ENCODE results near the gene CEP170. TPM values are rescaled to one million over a fixed set of nuclear protein-coding genes. Genes with fewer than 3 reads are reported as not detected.

CEP170 gene
- 92.2 and 145 TPM in 2 replicates for total RNA-seq
- 26.8 TPM for polyA plus RNA-seq (2012)

GRCh38 chr1:243254927-243255790 is at the start of gene CEP170:
Gene CEP170 (minus strand): TSS chr1:243255281. CDS start chr1:243225280, 30,001 bp downstream.
- DNase-seq (ENCODE audit: low read depth), result peak; percentile 99

GRCh38 chr1:243301059-243301458 is 46.0 kb upstream of the CEP170 start:
- DNase-seq (ENCODE audit: low read depth), result no peak

GRCh38 chr1:243299069-243299468 is 44.0 kb upstream of the CEP170 start:
- DNase-seq (ENCODE audit: low read depth), result no peak

GRCh38 chr1:243294723-243295121 is 39.6 kb upstream of the CEP170 start:
- no peak for DNase-seq (ENCODE audit: low read depth)

- no peak for DNase-seq (ENCODE audit: low read depth)
These were observed 39.1 kb upstream of the CEP170 start for GRCh38 chr1:243293941-243294722.

- DNase-seq (ENCODE audit: low read depth), result no peak
These were observed 37.0 kb upstream of the CEP170 start for GRCh38 chr1:243292117-243292516.

- DNase-seq (ENCODE audit: low read depth), result peak; percentile 20
These were observed 36.2 kb upstream of the CEP170 start for GRCh38 chr1:243291292-243291691.

- no peak for DNase-seq (ENCODE audit: low read depth)
These were observed 33.0 kb upstream of the CEP170 start for GRCh38 chr1:243288062-243288461.

GRCh38 chr1:243287652-243288051 is 32.6 kb upstream of the CEP170 start:
- DNase-seq (ENCODE audit: low read depth), result peak; percentile 25

GRCh38 chr1:243287123-243287460 is 32.0 kb upstream of the CEP170 start:
- no peak for DNase-seq (ENCODE audit: low read depth)

GRCh38 chr1:243286409-243287122 is 31.5 kb upstream of the CEP170 start:
- no peak for DNase-seq (ENCODE audit: low read depth)

GRCh38 chr1:243281672-243282071 is 26.6 kb upstream of the CEP170 start:
- DNase-seq (ENCODE audit: low read depth), result no peak

- no peak for DNase-seq (ENCODE audit: low read depth)
These were observed 25.6 kb upstream of the CEP170 start for GRCh38 chr1:243280571-243281129.

GRCh38 chr1:243275316-243275715 is 20.2 kb upstream of the CEP170 start:
- no peak for DNase-seq (ENCODE audit: low read depth)

- no peak for DNase-seq (ENCODE audit: low read depth)
These were observed 18.9 kb upstream of the CEP170 start for GRCh38 chr1:243273945-243274344.

- DNase-seq (ENCODE audit: low read depth), result no peak
These were observed 18.4 kb upstream of the CEP170 start for GRCh38 chr1:243273506-243273905.

GRCh38 chr1:243272401-243272800 is 17.3 kb upstream of the CEP170 start:
- DNase-seq (ENCODE audit: low read depth), result no peak

GRCh38 chr1:243271996-243272395 is 16.9 kb upstream of the CEP170 start:
- DNase-seq (ENCODE audit: low read depth), result no peak

GRCh38 chr1:243270097-243270864 is 15.2 kb upstream of the CEP170 start:
- DNase-seq (ENCODE audit: low read depth), result no peak

GRCh38 chr1:243269461-243269801 is 14.3 kb upstream of the CEP170 start:
- DNase-seq (ENCODE audit: low read depth), result no peak
